Measurements from ENCODE around the gene APOL1. TPM values are rescaled to one million over a fixed set of nuclear protein-coding genes. Genes with fewer than 3 reads are reported as not detected.

Gene APOL1
- total RNA-seq, 1 donor, result 10.3 TPM

- no peak overlapping the region for H3K4me3 ChIP-seq (ENCODE audit: low read depth, low read length)
- no peak for TF ChIP-seq CTCF (IDR thresholded peaks at IDR 0.05; ENCODE audit: insufficient read depth, low read length)
- DNase-seq (ENCODE audit: low read depth), result no peak
Measured at GRCh38 chr22:36281781-36282327, 28.9 kb downstream of the APOL1 start.

- no peak for DNase-seq (ENCODE audit: low read depth)
- no peak for TF ChIP-seq CTCF (IDR thresholded peaks at IDR 0.05; ENCODE audit: insufficient read depth, low read length)
- H3K4me3 ChIP-seq (ENCODE audit: low read depth, low read length), result no peak overlapping the region
Measured at GRCh38 chr22:36282328-36282831, 29.4 kb downstream of the APOL1 start.

- H3K4me3 ChIP-seq (ENCODE audit: low read depth, low read length), result no peak overlapping the region
- DNase-seq (ENCODE audit: low read depth), result no peak
- no peak for TF ChIP-seq CTCF (IDR thresholded peaks at IDR 0.05; ENCODE audit: insufficient read depth, low read length)
Measured at GRCh38 chr22:36284171-36284571, 31.2 kb downstream of the APOL1 start.

- DNase-seq (ENCODE audit: low read depth), result no peak
- no peak for TF ChIP-seq CTCF (IDR thresholded peaks at IDR 0.05; ENCODE audit: insufficient read depth, low read length)
- H3K4me3 ChIP-seq (ENCODE audit: low read depth, low read length), result no peak overlapping the region
Measured at GRCh38 chr22:36285017-36285416, 32.1 kb downstream of the APOL1 start.

- DNase-seq (ENCODE audit: low read depth), result no peak
- TF ChIP-seq CTCF (IDR thresholded peaks at IDR 0.05; ENCODE audit: insufficient read depth, low read length), result no peak
- H3K4me3 ChIP-seq (ENCODE audit: low read depth, low read length), result no peak overlapping the region
Measured at GRCh38 chr22:36285545-36285944, 32.6 kb downstream of the APOL1 start.

GRCh38 chr22:36286096-36286957 lies 33.4 kb downstream of the APOL1 start:
- no peak overlapping the region for H3K4me3 ChIP-seq (ENCODE audit: low read depth, low read length)
- TF ChIP-seq CTCF (IDR thresholded peaks at IDR 0.05; ENCODE audit: insufficient read depth, low read length), result peak; percentile 97
- DNase-seq (ENCODE audit: low read depth), result peak; percentile 80
